GF-D8 (cell line): Measurements from ENCODE around the gene PCSK2.
A peak's percentile ranks its signal among the peaks of the same experiment; 100 is the strongest.

Source experiments
- DNase-seq: peaks from one replicate; lab custom pipeline; 2025; lab: John Stamatoyannopoulos, UW

Gene PCSK2

DNA sequence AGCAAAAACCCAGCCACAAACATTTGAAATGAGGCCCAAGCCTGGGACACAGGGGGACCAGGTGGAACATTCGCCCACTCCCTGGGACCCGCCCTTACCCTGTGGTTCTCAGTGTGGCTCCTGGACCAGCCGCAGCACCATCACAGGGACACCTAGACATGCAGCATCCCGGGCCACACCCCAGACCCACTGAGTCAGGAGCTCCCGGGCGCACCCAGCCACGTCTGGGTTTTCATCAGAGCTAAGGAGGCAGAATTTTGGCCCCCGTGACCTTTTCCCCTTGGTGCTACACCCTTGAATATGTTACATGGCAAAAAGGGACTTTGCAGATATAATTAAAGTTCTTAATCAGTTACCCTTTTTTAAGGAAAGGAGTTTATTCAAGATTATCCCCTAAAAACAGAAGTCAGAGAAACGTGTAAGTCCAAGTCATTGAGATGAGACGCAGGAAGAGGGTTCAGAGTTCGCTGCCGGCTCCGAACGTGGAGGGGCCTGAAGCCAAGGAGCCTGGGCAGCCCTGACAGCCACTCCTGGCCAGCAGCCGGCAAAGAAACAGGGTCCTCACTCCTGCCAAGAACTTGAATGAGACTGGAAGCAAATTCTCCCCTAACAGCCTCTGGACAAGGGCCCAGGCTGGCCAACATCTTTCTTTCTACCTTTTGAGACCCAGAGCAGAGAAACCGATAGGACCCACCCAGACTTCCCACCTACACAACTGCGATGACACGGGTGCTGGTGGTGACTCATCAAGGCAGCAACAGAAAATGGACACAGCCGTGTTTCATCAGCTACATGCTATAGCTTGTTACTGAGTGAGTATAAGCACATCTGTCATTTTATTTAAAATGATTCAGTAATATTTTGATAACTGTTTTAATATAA is 279.0 kb downstream of the PCSK2 start:
- DNase-seq = no peak

DNA sequence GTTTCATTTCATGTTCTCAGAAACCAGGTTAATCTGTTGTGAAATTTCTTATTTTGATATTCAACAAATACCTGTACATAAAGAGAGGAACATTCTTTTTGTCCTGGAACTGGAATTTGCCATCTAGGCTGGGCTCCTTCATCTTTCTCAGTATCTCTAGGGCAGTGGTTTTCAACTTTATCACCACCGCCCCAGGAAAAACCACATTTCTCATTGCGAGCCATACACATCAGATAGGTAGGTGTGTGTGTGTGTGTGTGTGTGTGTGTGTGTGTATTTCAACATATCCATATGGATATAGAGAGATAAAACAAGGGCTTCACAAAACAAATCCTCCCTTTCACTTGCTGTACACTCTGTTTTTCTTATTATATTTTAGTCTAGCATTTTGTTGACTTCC is 280.2 kb downstream of the PCSK2 start:
- no peak for DNase-seq

GRCh38 chr20:17507531-17507930 is 280.7 kb downstream of the PCSK2 start:
- DNase-seq = no peak

- no peak for DNase-seq
These were observed 281.9 kb downstream of the PCSK2 start for GRCh38 chr20:17508756-17509155.

DNA sequence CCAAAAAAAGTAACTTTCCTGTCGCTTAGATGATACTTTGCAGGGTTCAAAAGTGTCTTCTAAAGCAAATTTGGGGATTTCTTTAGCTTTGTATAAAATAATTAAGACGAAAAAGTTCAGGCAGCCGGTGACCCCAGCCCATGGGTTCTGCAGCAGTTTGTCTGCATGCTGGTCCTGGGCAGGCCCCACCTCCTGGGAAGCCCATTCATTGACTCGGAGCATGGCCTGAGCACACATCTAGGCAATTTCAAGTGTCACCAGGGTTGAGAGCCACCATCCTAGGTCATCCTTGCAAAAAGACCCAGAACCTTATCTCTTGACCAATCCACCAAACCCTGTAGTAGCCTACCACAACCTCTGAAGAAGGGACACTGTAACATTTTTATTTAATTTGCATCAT is 283.7 kb downstream of the PCSK2 start:
- no peak for DNase-seq

GRCh38 chr20:17511401-17511800 is 284.6 kb downstream of the PCSK2 start:
- DNase-seq = no peak

DNA sequence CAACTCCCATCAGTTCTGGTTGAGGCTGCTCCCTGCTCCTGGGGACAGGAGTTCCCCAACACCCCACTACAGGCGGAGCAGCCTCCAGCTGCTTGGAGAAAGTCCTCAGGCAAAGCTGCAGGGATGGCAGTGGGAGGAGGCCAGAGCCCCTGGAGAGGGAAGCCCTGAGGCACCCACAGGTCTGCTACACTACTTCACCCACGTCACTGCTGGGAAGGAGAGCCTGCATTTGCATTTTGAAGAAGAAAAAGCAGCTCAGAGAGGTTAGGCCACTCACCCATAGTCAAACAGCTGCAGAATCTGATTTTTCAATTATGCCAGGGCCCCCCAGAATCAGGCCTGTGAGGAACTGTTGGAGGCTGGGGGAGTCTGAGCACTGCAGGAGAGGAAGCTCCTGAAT is 287.1 kb downstream of the PCSK2 start:
- no peak for DNase-seq

DNA sequence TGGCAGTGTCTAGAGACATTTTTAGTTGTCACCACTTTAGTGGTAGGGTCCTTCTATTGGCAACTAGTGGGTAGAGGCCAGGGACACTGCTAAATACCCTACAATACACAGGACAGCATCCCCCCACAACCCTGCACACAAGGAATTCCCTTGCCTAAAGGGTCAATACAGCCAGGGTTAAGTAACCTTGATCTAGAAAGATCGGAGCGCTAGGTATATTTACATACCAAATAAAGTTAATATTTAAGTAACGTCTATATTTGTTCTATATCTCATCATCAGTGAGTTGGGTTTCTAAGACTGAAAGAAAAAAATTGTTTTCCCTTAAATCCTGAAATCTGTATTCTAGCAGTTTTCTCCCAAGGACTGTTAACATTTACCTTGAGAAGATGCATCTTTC is 288.2 kb downstream of the PCSK2 start:
- no peak for DNase-seq

DNA sequence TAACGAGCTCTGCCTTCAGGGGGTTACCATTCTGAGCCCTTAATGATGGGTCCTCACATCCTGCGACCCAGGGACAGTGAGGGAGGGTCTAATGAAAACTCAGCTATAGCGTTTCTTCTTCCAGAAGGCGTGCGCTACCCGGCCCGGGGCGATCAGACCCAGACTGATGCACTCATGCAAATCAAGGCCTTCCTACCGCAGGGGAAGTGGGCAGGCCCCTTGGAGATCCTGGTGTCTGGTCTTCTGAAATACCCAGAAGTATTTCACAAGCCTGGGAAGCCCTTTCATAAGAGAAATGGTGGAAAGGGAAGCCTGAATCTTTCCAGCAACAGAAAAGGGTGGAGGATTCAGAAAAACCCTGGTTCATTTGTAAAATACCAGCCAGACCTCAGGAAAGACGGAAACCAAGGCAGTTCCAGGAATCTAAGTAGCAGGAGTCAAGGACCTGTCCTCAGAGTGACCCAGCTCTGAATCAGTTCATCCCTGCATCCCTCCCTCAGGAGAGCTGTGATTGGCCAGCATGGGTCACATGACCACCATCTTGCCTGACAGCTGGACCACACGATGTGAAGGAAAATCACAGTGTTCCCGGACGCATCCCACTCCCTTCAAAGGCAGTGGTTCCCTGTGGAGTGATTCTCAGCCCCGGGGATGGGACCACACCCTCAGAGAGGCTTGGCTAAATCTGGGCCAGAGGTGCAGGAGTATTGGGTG is 291.7 kb downstream of the PCSK2 start:
- no peak for DNase-seq

DNA sequence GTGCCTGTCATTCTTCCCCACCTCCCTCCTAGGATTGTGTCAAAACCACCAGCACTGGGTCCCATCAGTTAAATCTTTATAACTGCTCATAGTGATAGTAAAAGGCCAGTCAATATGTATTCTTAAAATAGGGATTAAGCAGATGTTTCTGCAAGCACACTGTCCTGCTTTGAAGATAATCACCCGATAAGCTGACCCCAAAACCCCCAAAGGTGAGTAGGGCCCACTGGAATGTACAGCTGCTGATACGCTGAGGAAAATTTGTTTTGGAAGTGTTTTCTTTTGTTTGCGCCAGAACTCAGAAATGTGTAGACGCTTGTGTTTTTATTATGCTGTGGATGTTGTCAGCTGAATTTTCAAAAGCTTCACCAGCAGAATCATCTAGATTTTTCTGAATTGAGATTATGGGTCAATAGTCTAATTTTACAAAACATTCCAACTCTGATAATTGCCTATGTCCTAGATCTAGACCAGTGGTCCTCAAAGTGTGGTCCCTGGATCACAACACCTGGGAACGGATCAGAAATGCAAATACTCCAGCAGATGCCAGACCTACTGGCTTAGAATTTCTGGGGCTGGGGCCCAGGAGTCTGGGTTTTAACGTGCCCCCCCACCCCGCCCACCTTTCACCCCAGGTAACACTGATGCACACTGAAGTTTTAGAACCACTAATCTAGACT is 292.9 kb downstream of the PCSK2 start:
- DNase-seq = no peak

DNA sequence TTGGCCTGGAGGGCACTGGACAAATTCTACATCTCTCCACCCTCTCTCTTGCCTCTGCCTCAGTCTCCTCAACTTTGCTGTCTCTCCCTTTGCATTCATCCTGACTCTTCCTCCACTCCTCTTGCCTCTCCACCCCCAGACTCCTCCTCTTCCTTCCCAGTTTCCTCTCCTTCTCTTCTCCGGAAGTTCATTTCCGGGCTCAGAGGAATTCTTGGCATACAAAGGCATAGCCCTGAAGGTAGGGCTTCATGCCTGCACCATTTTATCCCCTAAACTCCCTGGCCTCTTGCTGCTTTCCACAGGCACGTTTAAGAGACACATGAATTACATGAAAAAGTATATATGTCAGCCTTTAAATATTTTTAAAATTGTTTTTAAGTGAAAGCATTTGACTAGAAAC is 293.7 kb downstream of the PCSK2 start:
- DNase-seq = no peak

DNA sequence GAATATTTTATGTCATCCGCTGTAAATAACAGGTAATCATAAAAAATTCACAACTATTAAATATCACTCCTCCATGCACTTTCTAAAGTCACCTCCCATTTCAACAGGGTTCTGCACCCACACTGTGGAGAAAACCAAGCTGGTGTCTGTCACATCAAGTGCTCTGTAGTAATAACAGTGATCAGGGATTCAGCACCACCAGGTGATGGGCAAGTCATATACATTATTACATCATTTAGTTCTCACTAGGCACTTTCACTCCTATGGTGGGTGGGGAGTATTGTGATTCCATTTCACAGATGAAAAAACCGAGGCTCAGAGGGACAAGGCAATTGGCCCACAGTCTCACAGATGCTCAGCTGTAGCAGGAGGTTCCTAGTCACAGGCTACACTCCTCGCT is 295.7 kb downstream of the PCSK2 start:
- DNase-seq = no peak

DNA sequence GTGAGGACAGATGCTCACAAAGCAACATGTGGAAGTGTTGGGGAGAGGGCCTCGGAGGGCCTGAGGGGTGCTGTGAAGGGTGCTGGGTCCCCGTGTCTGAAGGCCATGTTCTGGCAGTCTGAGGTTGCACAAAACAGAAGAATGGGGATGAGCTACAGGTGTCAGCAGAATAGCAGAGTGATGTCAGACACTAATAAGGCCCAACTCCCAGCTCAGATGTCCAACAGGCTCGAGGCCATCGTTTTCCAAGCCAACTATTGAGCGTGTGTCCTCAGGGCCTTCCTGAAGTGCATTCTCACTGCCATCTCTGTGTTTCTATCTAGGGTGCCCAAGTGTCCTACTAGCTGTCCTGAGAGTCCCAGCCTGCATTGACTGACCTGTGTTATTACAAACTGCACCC is 296.5 kb downstream of the PCSK2 start:
- no peak for DNase-seq

GRCh38 chr20:17524560-17524959 is 297.7 kb downstream of the PCSK2 start:
- DNase-seq = no peak

- DNase-seq = no peak
These were observed 298.3 kb downstream of the PCSK2 start for GRCh38 chr20:17525132-17525531.

DNA sequence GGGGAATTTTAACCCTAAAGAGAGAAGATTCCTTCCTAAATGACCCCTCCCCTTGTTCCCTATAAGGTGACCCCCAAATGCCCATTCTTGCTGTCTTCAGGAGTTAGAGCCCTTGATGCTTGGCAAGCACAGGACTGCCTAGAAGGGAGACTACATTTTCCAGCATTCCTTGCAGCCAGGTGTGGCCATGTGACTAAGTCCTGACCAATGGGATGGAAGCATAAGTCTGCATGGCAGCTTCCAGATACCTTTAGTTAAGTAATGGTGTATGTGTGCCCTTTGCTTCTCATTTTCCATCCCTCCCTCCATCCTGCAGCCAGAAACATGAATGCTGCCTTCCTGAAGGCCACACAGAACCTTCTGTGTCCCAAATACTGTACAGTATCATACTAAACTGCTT is 298.8 kb downstream of the PCSK2 start:
- no peak for DNase-seq

DNA sequence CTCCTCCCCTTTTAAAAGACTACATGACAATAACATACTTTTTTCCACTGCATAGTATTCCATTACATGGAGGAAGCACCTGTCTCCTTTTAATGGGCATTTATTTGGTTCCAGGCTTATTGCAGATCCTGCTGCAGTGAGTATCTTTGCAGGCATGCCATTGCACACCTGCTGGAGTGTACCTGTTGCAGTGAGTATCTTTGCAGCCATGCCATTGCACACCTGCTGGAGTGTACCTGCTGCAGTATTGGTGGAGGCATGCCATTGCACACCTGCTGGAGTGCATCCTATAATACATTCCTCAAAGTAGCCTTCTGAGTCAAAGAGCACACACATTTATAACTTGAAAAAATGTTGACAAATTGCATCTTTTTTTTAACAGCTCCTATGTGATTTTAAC is 302.7 kb downstream of the PCSK2 start:
- DNase-seq = no peak

DNA sequence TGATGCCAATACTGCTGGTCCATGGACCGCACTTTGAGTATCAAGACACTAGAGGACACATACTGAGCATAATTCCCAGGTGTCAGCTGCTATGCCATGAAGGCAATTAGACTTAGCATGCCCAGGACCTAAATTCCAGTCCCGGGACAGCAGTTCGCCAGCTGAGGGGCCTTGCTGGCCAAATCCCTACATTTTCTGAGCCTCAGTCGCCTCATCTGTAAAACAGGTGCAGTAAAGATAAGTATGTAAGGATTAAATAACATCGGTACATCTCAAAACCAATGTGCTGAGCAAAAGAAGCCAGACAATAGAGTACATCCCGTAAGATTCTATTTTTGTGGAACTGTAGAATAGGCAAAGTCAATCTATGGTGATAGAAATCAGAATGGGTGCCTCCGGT is 303.3 kb downstream of the PCSK2 start:
- DNase-seq = no peak

DNA sequence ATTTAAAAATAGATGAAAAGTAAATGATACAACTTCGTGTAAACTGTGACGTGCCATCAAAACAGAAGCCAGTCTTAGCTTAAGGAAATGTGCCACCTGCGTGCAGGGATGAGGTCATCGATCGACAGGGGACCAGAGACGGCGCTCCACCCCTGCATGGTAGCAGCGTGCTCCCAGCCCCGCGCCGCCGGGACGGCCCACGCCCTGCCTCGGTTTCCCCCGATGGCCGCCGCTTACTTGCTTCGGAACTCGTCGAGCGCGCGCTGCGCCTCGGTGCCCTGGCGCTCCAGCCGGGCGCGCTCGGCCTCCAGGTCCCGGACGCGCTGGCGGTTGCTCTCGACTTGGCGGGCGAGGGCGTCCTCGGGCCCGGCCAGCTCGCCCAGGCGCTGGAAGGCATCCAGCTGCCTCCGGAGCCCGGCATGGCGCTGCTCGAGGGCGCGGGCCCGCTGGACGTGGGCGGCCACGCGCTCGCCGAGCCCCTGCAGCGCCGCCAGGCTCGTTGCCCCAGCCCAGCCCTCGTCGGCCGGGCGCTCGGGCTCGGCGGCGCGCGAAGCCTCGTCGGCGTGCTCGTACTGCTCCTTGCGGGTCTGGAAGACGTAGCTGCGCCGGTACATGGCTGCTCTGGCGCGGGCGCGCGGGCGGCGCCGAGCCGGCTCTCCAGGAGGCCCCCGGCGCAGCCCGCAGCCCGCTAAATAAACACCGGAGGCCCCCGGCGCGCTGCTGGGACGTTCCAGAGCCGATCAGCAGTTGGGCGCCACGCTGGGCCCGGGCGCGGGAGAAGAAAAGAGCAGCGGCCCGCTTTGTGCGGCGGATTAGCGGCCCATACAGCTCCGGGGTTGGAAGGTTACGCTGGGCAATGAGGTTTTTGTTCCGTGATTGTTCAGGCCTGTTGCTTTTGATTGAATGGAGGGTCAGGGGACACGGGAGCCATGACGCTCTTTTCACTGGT is 304.1 kb downstream of the PCSK2 start, which contains the start of gene BFSP1:
Gene BFSP1 (minus strand): TSS at position 664 of the 949 bp plus-strand sequence. CDS start 50 bp downstream, at position 614.
- DNase-seq = peak; percentile 45

DNA sequence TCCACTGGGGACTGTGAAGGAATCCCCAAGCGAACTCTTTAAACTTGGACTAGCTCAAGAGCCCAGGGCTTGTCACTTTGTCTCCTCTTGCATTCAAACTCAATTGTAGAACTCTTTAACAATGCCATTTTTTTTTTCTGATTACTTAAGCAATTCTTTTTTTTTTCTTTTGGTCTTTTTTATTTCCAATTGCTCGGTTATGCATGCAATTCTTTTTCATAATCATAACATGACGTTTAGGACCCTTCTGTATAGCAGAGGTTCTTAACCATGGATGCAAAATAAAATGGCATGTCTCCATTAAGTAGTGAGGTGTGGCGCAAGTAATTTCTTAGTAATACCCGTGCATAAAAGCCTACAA is 304.8 kb downstream of the PCSK2 start:
- no peak for DNase-seq

- peak; percentile 24 for DNase-seq
These were observed 306.6 kb downstream of the PCSK2 start for GRCh38 chr20:17533396-17533795.

- no peak for DNase-seq
These were observed 307.2 kb downstream of the PCSK2 start for GRCh38 chr20:17534077-17534476.
